Panc1 (cell line): ENCODE measurements around the gene CHST5. TPM values are rescaled to one million over a fixed set of nuclear protein-coding genes. Genes with fewer than 3 reads are reported as not detected.

Experiments used
- ATAC-seq: fragments of 200-7000 bp; cut with Tn5 transposase; 2 replicates; pipeline ENCODE4 v1.9.1; 2020; ENCODE audit warnings: mild to moderate bottlenecking, moderate library complexity
- BruUV-seq: library from RNA; stranded (reverse); fragments of 400-500 nt; replicated peaks from 2 replicates; lab custom pipeline; 2021; lab: Mats Ljungman, UMichigan
- CTCF ChIA-PET: fragments of 300-600 bp; sonication (Branson Sonifier 250); formaldehyde crosslinking; loops from one replicate; lab custom pipeline; 2022; ENCODE audit warnings: antibody characterized with exemption; lab: Charles Lee
- POLR2A ChIA-PET: fragments of 300-600 bp; sonication (Branson Sonifier 250); formaldehyde crosslinking; loops from one replicate; lab custom pipeline; 2022; ENCODE audit warnings: antibody characterized with exemption; lab: Charles Lee
- DNase-seq: peaks from one replicate; pipeline ENCODE4 v3.0.0-alpha.2; 2010; ENCODE audit warnings: low read depth, low spot score
- H3K27ac ChIP-seq: 2 replicates; pipeline ENCODE4 v1.5.1; 2011; ENCODE audit warnings: mild to moderate bottlenecking, low read length, inconsistent platforms
- H3K27me3 ChIP-seq: fragments of 200-500 bp; sonication (Bioruptor generic); 2 replicates; pipeline ENCODE4 v1.6.0; 2014; ENCODE audit warnings: low read length, inconsistent platforms; ENCODE audit not compliant: control insufficient read depth, insufficient read depth
- H3K36me3 ChIP-seq: fragments of 200-500 bp; sonication (Bioruptor generic); 2 replicates; pipeline ENCODE4 v1.5.1; 2014; ENCODE audit warnings: inconsistent platforms, mild to moderate bottlenecking, low read length, moderate library complexity; ENCODE audit not compliant: control insufficient read depth, insufficient read depth
- H3K4me1 ChIP-seq: 2 replicates; pipeline ENCODE4 v1.5.1; 2011; ENCODE audit warnings: inconsistent platforms, mild to moderate bottlenecking, low read length, moderate library complexity; ENCODE audit not compliant: control insufficient read depth, insufficient read depth
- H3K4me3 ChIP-seq, 2 experiments: 2 replicates each; pipeline ENCODE4 v1.5.1; 2011 to 2012; ENCODE audit warnings: low read depth in 2 of 2, low read length in 2 of 2, mild to moderate bottlenecking in 2 of 2, inconsistent platforms in 1 of 2, moderate library complexity in 1 of 2
- H3K9me3 ChIP-seq: fragments of 200-500 bp; sonication (Bioruptor generic); 2 replicates; pipeline ENCODE4 v1.5.1; 2014; ENCODE audit warnings: low read depth, mild to moderate bottlenecking, inconsistent platforms, low read length, moderate library complexity; ENCODE audit not compliant: control insufficient read depth, insufficient read depth
- CTCF ChIP-seq: fragments of 450-650 bp; IDR thresholded peaks from 2 replicates; pipeline ENCODE4 v1.5.1; 2017; ENCODE audit warnings: mild to moderate bottlenecking
- POLR2AphosphoS5 ChIP-seq: IDR thresholded peaks from 2 replicates; pipeline ENCODE4 v1.6.1; 2012; ENCODE audit warnings: mild to moderate bottlenecking, low read depth, low read length, moderate library complexity
- REST ChIP-seq, 2 experiments: IDR thresholded peaks; 2 replicates each; pipeline ENCODE4 v1.6.1; 2011 to 2012; ENCODE audit warnings: low read depth in 2 of 2, control low read depth in 1 of 2, low read length in 1 of 2, mild to moderate bottlenecking in 1 of 2, moderate library complexity in 1 of 2; ENCODE audit not compliant: insufficient read depth in 1 of 2
- SIN3A ChIP-seq: IDR thresholded peaks from 2 replicates; pipeline ENCODE4 v1.6.1; 2012; ENCODE audit warnings: low read depth, mild to moderate bottlenecking, low read length, moderate library complexity, borderline replicate concordance; ENCODE audit not compliant: insufficient read depth
- TCF7L2 ChIP-seq: IDR thresholded peaks from 2 replicates; pipeline ENCODE4 v1.6.1; 2011; ENCODE audit warnings: mild to moderate bottlenecking, low read depth, low read length, inconsistent platforms
- in situ Hi-C: cut with HindIII; loops from 2 replicates; pipeline ENCODE4 v1.10.0; 2016; ENCODE audit warnings: low sequenced_read_pairs, low pct_unique_long_range_greater_than_20kb
- intact Hi-C: fragments of 100-400 bp; cut with micrococcal nuclease; formaldehyde crosslinking; loops from one replicate; pipeline ENCODE4 v1.10.0; 2022; ENCODE audit not compliant: unreplicated experiment
- total RNA-seq: library from RNA; stranded (reverse); gene quantifications from one replicate; pipeline ENCODE4 v1.2.1, GENCODE V29; 2021; ENCODE audit not compliant: unreplicated experiment

Gene CHST5
- total RNA-seq, 1 experiment from 2014 or later = 0.15 TPM

- ChIA-PET CTCF (no interaction called here), POLR2A (no interaction called here)
- Histone ChIP-seq H3K9me3 (no peaks in the 10 kb centered on the region), H3K4me3 (no peak overlapping the region), H3K4me1 (0 out of 2 replicates have a peak, but pooled peaks cover 5% of the 10 kb centered on the region), H3K27me3 (no peaks in the 10 kb centered on the region), H3K36me3 (no peaks in the 10 kb centered on the region), H3K27ac (no peak overlapping the region)
- in situ Hi-C loops = no loop called here
- intact Hi-C loops = no loop called here
- no peak for DNase-seq
- TF ChIP-seq TCF7L2 = no peak
- TF ChIP-seq SIN3A = no peak
- TF ChIP-seq REST (IDR thresholded peaks at IDR 0.05; ENCODE audit: insufficient read depth in 1 of 2, low read depth in 2 of 2, low read length in 1 of 2) = no peak
- TF ChIP-seq CTCF = no peak
- no peak for TF ChIP-seq POLR2AphosphoS5
- no peak for ATAC-seq
- no TSS peak for BruUV-seq
Measured at GRCh38 chr16:75494661-75495075, 41.2 kb downstream of the CHST5 start.

- Histone ChIP-seq H3K4me3 (no peak overlapping the region), H3K4me1 (0 out of 2 replicates have a peak, but pooled peaks cover 5% of the 10 kb centered on the region), H3K27ac (no peak overlapping the region), H3K9me3 (no peaks in the 10 kb centered on the region), H3K36me3 (no peaks in the 10 kb centered on the region), H3K27me3 (no peaks in the 10 kb centered on the region)
- ChIA-PET POLR2A (no interaction called here), CTCF (no interaction called here)
- ATAC-seq (no peak), DNase-seq (no peak)
- in situ Hi-C loops (no loop called here), intact Hi-C loops (no loop called here)
- no TSS peak for BruUV-seq
- no peak for TF ChIP-seq CTCF
- no peak for TF ChIP-seq POLR2AphosphoS5
- no peak for TF ChIP-seq REST (IDR thresholded peaks at IDR 0.05; ENCODE audit: insufficient read depth in 1 of 2, low read depth in 2 of 2, low read length in 1 of 2)
- TF ChIP-seq SIN3A = no peak
- TF ChIP-seq TCF7L2 = no peak
Measured at GRCh38 chr16:75494184-75494583, 41.7 kb downstream of the CHST5 start.
